HG03025 (cell line): ENCODE data around the gene TBRG1.
A peak's percentile ranks its signal among the peaks of the same experiment; 100 is the strongest.
"Not testable (repeated sequence)": the region's sequence is repeated elsewhere in the genome, so short reads cannot be mapped to it uniquely, and the experiment has no call there.

Experiments
- ATAC-seq: cut with Tn5 transposase; IDR thresholded peaks from one replicate; pipeline ENCODE4 v1.9.1; 2021; ENCODE audit warnings: mild to moderate bottlenecking, moderate library complexity; ENCODE audit not compliant: unreplicated experiment, low FRiP score

Gene TBRG1, protein sequence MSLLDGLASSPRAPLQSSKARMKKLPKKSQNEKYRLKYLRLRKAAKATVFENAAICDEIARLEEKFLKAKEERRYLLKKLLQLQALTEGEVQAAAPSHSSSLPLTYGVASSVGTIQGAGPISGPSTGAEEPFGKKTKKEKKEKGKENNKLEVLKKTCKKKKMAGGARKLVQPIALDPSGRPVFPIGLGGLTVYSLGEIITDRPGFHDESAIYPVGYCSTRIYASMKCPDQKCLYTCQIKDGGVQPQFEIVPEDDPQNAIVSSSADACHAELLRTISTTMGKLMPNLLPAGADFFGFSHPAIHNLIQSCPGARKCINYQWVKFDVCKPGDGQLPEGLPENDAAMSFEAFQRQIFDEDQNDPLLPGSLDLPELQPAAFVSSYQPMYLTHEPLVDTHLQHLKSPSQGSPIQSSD

DNA sequence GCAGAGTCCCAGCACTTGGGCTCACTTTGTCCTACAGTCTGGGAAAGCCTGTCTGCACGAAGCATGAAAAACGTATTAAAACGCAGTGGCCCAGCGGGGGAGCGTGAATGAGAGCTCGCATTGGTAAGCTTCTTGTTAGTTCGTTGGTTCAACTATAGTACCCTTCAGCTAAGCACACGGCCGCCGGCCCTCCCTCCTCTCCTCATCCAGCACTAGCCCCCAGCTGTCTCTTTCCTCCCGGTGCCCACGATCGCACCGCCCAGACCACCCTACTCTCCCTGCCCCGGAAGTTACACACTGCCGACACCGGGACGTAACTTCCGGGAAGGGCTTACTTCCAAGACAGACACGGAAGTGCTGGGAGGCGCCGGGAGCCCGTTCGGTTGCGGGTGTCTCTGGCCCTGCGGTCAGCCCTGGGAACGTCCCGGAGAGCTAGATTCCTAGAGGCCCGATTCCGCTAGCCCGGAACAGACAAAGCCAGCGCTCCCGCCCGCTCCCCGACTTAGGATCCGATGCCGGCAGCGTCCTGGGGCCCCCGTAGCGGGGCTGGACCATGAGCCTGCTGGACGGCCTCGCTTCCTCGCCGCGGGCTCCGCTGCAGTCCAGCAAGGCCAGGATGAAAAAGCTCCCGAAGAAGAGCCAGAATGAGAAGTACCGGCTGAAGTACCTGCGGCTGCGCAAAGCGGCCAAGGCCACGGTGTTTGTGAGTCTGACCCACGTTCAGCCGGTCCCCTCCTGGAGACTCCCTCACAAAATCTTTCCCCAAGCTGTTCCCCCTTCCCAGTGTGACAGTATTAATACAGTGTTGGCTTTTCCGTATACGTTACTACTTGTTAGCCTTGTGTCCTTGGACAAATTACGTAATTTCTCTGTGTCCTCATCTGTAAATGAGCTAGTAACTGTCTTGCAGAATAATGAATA, at the start of gene TBRG1:
TSS of gene TBRG1 (plus strand) at position 334 of the 921 bp plus-strand sequence. CDS start at position 554, 220 bp downstream.
- ATAC-seq: peak; percentile 98

DNA sequence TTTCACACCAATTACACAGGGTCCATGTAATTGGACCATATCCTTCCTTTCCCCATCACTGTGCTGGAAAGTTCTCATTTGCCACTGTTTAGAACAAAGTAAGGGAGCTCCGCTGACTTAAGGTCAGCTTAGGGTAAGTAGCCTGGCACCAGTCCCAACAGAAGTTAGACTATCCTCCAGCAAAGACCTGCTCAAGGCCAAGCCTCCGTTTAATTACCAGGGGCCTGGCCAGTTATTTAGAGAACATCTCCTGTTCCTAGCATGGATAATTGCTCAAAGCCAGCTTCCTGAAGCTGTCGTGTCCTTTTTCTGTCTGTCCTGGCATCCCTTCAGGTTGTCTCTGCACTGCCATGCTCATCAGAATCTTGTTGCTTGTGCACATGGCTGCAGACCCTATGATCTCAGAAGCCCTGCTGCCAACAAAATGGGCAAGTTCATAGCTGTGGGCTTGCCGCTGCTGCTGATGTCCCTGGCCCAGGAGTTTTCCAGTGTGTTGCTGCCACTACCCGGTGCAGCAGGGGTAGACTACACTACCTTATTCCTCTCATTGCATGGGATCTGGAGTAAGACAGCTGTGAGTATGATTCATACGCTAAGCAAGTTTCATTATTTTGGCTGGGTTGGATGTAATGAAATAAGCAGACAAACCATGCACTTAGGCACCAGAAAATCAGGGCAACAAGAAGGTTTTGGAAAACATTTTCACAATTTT, 44.8 kb upstream of the TBRG1 start:
- ATAC-seq: no peak

DNA sequence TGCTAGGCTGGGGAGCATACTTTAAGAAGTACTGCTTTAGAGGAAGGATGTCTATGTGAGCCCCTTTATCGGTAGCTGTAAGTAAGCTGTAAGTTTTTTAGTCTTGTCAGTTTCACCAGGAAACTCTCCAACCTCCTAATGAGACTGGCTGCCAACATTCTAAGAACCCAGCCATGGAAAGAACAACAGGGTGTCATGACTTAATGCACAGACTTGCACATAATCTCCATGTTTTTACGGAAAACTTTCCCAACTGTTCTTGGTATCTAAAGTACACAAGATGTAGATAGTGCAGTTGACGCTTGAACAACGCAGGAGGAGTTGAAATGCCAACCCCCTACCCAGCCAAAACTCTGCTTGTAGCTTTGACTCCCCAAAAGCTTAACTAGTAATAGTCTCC, 43.9 kb upstream of the TBRG1 start:
- no peak for ATAC-seq

DNA sequence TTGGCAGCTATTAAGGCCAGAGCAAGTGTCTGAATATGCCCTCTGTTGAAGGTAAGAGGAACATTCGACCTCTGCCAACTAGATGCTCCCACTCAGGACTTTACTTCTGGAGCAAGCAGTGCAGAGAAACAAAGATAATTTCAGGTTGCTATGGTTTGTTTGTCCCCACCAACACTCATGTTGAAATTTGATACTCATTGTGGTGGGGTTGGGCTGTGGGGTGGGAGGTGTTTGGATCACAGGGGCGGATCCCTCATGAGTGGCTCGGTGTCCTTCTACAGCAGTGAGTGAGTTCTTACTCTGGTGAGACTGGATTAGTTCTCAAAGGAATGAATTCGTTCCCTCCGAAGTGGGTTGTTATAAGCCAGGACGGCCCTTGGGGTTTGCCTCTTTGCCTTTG, 40.8 kb upstream of the TBRG1 start:
- no peak for ATAC-seq

DNA sequence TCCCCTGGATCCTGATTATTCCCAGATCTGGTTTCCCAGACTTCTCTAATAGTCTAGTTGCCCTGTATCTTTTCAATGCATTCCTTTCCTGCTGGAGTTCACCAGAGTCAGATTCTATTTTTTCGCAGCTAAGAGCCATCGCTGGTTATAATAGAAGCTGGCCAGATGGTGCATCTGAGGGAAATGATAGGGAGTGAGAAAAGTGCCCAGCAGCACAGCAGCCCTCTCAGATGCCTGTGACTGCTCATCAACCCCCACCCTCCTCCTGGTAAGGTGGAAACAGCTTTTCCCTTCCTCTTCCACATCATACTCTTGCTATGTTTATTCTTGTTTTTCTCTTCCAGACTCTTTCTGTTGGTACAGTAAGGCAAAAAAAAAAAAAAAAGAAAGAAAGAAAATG, 40.1 kb upstream of the TBRG1 start:
- no peak for ATAC-seq

DNA sequence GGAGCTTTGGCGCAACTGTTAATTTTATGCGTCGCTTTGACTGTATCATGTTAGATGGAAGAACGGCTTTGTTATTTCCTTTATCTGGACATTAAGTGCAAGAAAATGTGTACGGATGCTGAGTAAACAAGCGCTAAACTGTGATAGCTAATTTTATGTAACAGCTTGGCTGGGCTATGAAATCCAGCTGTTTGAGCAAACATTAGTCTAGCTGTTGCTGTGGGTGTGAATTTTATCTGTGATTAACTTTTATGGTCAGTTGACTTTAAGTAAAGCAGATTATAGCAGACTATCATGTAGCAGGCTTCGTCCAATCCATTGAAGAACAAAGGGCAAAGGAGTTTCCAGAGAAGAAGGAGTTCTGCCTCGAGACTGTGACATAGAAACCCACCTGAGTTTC, 38.9 kb upstream of the TBRG1 start:
- ATAC-seq: no peak

DNA sequence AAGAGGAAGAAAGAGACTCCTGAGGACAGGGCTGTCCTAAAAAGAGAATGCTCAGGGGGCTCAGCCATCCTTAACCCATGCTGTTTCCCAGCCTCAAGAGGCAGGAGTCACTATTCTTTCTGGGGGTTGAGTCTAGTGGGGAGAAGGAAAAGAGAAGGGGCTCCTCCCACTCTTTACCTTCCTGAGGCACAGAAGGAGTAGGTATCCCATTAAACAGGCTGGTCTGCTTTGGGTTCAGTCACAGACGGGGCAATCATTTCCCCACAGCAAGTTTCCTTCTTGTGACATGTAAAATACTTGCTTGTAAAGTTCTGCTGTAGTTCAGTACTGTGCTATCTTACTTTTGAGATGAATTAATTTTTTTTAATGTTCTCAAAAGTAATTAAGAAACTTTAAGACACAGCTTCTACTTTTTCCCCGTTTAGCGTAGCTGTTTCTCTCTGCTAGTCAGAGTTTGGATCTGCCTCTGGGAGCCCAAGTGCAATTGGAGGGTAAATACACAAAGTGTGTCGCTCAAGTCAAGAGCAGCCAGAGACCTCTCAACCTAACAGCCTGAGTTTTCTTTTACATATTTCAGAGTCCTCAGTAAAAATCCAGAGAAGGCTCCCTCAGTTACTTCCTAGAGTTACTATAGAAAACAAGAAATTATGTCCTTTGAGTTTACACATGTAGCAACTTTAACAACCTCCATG, 37.8 kb upstream of the TBRG1 start:
- ATAC-seq: no peak

DNA sequence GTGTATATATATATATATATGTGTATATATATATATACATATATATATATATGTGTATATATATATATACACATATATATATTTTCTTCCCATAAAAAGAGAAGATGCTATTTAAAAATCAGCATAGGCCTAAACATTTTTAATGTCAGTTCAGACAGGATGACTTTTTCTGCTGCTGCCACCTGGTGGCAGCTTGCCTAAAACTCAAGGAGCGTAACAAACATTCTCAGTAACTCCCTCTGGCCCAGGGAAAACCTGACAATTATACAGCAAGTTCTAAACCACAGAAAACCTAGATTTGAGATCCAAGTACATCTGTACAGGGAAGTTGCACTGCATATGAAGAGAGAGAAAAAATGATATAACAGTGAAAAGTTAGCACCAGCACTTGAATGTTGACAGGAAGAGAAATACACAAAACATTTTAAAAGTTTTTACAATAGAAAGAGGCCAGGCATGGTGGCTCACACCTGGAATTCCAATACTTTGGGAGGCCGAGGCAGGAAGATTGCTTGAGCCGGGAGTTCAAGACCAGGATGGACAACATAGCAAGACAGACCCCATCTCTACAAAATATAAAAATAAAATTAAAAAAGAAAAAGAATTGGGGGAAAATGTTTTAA, 36.3 kb upstream of the TBRG1 start:
- ATAC-seq: no peak

DNA sequence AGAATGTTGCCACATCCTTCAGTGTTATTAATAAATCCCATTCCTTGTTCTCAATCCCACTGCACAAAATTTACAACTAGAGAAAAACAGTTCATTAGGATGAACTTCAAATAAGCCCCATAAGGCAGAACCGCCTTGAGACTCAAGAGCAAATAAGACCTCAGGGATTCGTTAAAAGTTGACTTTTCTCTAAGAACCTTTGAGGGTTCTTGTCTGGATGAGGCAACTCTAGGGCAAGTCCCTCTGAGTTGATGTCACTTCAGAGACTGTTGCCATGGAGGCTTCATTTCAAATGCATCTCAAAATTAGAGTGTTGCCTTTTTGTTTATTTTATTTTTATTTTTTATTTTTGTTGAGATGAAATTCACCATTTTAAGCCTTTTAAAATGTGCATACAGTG, 31.2 kb upstream of the TBRG1 start:
- no peak for ATAC-seq

DNA sequence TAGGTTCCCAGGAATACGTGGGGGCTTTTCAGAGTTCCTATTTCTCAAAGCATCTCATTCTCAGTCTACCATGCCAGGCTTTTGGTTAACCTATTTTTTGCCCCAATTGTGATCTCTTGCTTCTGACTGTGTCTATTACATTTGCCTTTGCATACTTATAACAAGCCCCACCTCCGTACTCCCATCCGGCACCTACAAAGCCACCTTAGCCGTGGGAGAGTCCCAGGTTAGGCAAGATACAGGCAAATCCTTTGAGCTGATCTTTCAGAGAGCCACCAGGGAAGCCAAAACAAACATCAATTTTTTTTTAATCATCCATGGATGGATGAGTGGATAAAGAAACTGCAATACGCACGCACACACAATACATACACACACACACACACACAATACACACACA, 30.0 kb upstream of the TBRG1 start:
- no peak for ATAC-seq

DNA sequence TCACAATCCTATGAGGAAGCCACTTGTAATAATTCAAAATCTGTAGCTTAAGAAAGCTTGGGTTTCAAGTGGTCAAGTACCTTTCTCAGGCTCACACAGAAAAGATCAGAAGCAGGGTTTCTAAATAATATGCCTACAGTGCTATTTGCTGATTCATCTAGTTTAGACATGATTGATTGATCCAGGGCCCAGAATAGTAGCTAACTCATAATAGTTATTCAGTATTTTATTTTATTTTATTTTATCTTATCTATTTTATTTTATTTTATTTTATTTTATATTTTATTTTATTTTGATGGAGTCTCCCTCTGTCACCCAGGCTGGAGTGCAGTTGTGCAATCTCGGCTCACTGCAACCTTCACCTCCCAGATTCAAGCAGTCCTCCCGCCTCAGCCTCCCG, 27.4 kb upstream of the TBRG1 start:
- ATAC-seq: no peak

DNA sequence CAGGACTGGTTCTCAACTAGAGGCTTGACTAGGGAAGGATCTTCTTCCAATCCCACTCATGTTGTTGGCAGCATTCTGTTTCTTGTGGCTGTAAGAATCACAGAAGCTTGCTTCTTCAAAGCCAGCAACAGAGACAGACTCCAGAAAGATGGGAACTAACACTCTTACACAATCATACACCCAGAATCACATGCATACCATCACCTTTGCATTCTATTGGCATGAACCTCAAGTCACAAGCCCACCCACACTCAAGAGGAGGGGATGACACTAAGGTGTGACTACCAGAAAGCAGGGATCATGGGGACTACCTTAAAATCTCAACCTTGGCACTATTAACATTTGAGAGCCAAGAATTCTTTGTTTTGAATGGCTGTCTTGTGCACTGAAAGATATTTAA, 25.0 kb upstream of the TBRG1 start:
- ATAC-seq: no peak

DNA sequence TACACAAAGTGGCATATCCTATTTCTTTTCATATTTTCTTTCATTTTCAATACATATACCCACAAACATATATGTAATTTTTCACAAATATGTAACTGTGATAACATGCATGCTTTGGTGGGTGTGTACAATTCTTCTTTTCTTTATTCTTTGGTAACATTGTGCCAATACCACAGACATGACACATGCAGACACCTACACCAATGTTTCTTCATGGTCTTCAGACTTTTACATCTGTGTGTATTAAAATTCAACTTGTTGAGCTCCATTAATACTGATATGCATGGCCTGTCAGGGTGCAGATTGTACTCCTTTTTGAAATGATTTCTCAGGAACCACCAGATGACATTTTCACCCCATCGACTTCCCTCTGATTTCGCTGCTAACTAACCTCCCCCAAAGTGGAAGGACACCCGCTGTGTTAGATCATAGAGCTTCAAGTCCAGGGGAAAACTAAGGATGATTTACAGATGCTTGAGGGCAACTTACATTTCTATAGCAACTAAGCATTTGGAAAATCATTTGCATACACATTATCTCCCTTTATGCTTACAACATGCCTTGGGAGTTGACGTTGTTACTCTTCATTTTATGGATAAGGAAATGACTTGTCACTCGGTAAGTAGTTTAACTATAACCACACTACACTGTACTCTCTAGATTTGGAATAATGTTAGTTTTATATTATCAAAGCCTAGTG, 21.9 kb upstream of the TBRG1 start:
- ATAC-seq: no peak

DNA sequence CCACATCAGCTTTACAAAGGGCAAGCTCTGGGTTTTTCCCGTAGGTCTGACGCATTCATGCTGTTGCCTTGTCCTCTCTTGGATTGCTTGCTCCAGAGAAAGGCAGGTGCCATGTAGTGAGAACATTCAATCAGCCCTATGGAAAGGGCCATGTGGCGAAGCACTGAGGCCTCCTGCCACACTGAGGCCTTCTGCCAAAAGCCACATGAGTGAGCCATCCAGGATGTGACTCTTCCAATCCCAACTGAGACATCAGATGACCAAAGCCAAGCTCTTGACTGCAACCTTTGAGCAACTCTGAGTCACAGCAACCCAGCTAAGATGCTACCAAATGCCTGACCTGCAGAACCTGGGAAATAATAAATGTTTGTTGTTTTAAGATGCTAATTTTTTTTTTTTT, 20.5 kb upstream of the TBRG1 start:
- no peak for ATAC-seq

DNA sequence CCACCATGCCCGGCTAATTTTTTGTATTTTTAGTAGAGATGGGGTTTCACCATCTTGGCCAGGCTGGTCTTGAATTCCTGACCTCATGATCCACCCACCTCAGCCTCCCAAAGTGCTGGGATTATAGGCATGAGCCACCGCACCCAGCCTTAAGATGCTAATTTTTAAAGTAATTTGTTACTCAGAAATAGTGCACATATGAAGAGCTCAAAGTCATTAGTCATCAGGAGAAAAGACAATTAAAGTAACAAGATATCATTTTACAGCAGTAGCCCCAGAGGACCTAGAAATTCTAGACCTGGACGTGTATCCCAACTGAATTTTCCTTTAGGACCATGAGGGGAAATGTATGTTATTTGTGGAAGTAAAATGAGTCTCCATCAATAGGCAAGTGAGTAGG, 19.9 kb upstream of the TBRG1 start:
- not testable (repeated sequence) for ATAC-seq

DNA sequence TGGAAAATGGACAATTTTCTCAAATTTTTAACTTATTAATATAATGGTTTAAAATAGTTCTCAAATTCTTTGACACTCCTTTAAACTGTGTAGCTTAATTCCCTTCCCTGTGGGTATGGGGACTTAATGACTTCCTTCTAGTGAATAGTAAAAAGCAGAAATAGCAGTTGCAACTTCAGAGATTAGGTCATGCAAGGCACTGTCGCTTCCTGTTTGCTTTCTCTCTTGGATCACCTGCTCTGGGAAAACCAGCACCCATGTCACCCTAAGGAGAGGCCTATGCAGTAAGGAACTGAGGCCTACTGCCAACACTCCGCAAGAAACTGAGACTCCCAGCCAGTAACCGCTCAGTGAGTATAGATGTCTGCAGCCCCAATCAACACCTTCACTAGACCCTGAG, 16.9 kb upstream of the TBRG1 start:
- no peak for ATAC-seq

DNA sequence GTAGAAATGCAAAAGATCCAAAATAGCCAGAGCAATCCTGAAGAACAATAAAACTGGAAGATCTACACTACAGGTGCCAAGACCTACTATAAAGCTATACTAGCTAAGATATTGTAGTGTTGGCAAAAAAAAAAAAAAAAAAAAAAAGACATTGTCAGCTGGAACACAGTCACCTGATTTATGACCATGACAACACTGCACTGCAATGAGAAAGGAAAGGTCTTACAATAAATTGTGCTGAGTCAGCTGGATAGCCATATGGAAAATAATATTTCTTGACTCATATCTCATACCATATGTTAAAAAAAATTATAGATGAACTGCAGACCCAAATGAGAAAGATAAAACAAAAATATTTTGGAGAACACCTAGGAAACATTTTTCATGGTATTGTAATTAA, 14.5 kb upstream of the TBRG1 start:
- no peak for ATAC-seq

DNA sequence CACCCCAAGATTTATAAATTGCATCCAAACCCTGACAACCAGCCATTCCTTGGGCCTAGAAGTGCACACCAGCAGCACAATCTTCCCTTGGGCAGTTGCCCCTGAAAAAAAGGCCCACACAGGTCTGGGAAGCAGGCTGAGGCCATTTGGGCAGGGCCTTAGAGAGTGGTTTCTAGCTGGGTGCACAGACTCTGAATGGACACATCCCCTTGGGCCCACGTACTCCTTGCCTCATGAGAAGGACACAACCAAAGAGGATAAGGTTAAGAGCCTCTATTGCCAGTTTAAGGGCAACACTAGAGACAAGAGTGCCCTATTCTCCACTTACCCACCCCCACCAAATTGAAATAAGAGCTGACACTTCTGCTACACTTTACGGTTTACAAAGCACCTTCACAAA, 12.4 kb upstream of the TBRG1 start:
- ATAC-seq: no peak

DNA sequence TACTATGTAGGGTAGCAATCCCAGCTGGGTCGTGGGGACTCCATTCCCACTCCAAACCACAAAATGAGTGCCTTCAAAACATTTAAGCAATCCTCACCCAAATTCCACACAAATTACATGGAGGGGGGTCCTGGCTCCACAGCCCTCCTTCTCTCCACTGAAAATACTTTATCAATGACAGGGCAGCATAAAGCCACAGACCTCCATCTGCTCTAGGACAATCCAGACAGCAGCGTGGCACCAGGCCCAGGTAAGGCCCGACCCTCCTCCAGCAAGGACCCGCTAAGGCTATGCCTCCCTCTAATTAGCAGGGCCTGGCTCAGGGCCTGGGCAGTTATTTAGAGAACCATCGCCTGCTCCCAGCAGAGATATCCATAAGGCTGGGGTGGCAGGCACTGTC, 11.6 kb upstream of the TBRG1 start, which contains the start of gene PANX3:
TSS of gene PANX3 (plus strand) at position 365 of the 400 bp plus-strand sequence. CDS start 129 bp downstream, outside the sequence.
- no peak for ATAC-seq
